Colonic mucosa (tissue), 4 donors: ENCODE measurements around the gene ZNF451. TPM values are rescaled to one million over a fixed set of nuclear protein-coding genes. Genes with fewer than 3 reads are reported as not detected.

Source experiments
- DNase-seq: peaks from one replicate; pipeline ENCODE4 v3.0.0-alpha.2; 2020
- H3K27ac ChIP-seq: fragments of 200-600 bp; one replicate; pipeline ENCODE4 v1.8.0; 2021
- H3K27me3 ChIP-seq: fragments of 200-600 bp; one replicate; pipeline ENCODE4 v1.8.0; 2021
- H3K36me3 ChIP-seq: fragments of 200-600 bp; one replicate; pipeline ENCODE4 v1.8.0; 2021
- H3K4me1 ChIP-seq: fragments of 200-600 bp; one replicate; pipeline ENCODE4 v1.8.0; 2021; ENCODE audit warnings: mild to moderate bottlenecking
- H3K4me3 ChIP-seq: fragments of 200-600 bp; one replicate; pipeline ENCODE4 v1.8.0; 2021
- H3K9ac ChIP-seq, 2 donors: one replicate each; pipeline ENCODE4 v1.7.0; 2013; ENCODE audit warnings: control low read depth in 2 of 2, low read depth in 2 of 2, low read length in 2 of 2
- H3K9me3 ChIP-seq: fragments of 200-600 bp; one replicate; pipeline ENCODE4 v1.8.0; 2021
- intact Hi-C: fragments of 100-400 bp; cut with DNase I; formaldehyde crosslinking; loops from one replicate; pipeline ENCODE4 v1.14.1; 2022
- total RNA-seq, 2 donors: library from RNA; stranded (reverse); fragmentation: NEBNext Ultra II Directional in 1 of 2; extraction: Animal tissue kit (Norgen Biotek cat#: 25700) in 1 of 2; gene quantifications; one replicate each; pipeline ENCODE4 v1.2.1, GENCODE V29; 2021
- TF ChIP-seq, protein P1 (sequence below): fragments of 200-600 bp; IDR thresholded peaks from one replicate; pipeline ENCODE4 v1.8.0; 2022; ENCODE audit warnings: antibody characterized with exemption, mild to moderate bottlenecking
- donor health status: healthy.
- donor health status: DM: no; HTN: no; CAD: no.
- donor health status: DM: no; HTN: no; CAD: no.

The ZNF451 gene
- total RNA-seq, 2 donors from 2014 or later: 35.1 to 35.9 TPM

DNA sequence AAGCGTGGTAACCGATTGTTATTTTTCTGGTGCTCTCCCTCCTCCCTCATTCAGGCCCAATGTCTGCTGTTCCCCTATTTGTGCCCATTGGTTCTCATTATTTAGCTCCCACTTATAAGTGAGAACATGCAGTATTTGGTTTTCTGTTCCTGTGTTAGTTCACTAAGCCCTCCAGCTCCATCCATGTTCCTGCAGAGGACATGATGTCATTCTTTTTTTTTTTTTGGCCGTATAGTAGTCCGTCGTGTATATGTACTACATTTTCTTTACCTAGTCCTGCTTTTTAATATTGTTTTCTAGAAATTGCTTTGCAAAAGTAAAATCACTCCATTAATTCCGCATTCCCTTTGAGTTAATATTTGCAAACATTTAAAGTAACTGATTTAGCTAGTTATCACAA is 23.1 kb downstream of the ZNF451 start:
- Histone ChIP-seq H3K9me3 (no peaks in the 10 kb centered on the region), H3K9ac (no peak overlapping the region), H3K4me1 (no peaks in the 10 kb centered on the region), H3K4me3 (no peak overlapping the region), H3K36me3 (no peaks in the 10 kb centered on the region), H3K27ac (no peak overlapping the region), H3K27me3 (no peaks in the 10 kb centered on the region)
- TF ChIP-seq, protein P1, sequence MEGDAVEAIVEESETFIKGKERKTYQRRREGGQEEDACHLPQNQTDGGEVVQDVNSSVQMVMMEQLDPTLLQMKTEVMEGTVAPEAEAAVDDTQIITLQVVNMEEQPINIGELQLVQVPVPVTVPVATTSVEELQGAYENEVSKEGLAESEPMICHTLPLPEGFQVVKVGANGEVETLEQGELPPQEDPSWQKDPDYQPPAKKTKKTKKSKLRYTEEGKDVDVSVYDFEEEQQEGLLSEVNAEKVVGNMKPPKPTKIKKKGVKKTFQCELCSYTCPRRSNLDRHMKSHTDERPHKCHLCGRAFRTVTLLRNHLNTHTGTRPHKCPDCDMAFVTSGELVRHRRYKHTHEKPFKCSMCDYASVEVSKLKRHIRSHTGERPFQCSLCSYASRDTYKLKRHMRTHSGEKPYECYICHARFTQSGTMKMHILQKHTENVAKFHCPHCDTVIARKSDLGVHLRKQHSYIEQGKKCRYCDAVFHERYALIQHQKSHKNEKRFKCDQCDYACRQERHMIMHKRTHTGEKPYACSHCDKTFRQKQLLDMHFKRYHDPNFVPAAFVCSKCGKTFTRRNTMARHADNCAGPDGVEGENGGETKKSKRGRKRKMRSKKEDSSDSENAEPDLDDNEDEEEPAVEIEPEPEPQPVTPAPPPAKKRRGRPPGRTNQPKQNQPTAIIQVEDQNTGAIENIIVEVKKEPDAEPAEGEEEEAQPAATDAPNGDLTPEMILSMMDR: no peak
- intact Hi-C loops: no loop called here
- no peak for DNase-seq

- H3K4me3 ChIP-seq: no peak overlapping the region
- H3K4me1 ChIP-seq: no peaks in the 10 kb centered on the region
- H3K9me3 ChIP-seq: no peaks in the 10 kb centered on the region
- intact Hi-C loops: no loop called here
- DNase-seq: no peak
- no peak overlapping the region for H3K9ac ChIP-seq
- H3K27ac ChIP-seq: no peak overlapping the region
- H3K27me3 ChIP-seq: no peaks in the 10 kb centered on the region
- TF ChIP-seq, protein P1: no peak
- H3K36me3 ChIP-seq: no peaks in the 10 kb centered on the region
Observed at GRCh38 chr6:57116776-57117175, 26.8 kb downstream of the ZNF451 start.

DNA sequence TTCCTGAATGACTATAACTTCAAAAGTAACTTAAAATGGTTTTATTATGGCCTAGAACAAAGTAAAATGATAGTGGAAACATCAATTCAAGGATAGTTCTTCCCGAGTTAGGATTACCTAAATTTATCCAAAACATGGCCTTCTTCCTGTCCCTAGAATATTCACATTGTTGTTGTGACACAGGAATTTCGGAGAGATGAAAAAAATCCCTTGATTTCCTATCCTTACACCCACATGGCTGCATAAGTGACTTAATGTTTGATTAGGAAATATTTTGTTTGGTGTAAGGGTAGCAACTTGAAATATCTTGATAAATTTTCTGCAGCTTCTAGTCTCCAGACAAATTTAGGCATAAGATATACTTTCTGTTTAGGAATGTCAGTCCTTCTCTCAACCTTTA is 27.8 kb downstream of the ZNF451 start:
- Histone ChIP-seq H3K4me1 (no peaks in the 10 kb centered on the region), H3K9me3 (no peaks in the 10 kb centered on the region), H3K27me3 (no peaks in the 10 kb centered on the region), H3K36me3 (no peaks in the 10 kb centered on the region), H3K4me3 (no peak overlapping the region), H3K9ac (no peak overlapping the region), H3K27ac (no peak overlapping the region)
- DNase-seq: no peak
- intact Hi-C loops: no loop called here
- TF ChIP-seq, protein P1: no peak

DNA sequence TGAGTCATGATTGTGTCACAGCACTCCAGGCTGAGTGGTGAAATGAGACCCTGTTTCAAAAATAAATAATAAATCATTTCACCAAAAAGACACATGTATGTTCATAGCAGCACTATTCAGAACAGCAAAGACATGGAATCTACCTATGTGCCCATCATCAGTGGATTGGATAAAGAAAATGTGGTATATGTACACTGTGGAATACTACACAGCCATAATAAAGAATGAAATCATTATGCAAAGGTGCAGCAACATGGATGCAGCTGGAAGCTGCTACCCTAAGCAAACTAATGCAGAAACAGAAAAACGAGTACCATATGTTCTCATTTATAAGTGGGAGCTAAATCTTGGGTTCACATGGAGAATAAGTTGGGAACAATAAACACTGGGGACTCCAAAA is 33.1 kb downstream of the ZNF451 start:
- H3K36me3 ChIP-seq: no peaks in the 10 kb centered on the region
- H3K4me3 ChIP-seq: no peak overlapping the region
- no peak for DNase-seq
- TF ChIP-seq, protein P1: no peak
- H3K9ac ChIP-seq: no peak overlapping the region
- intact Hi-C loops: no loop called here
- H3K4me1 ChIP-seq: no peaks in the 10 kb centered on the region
- no peak overlapping the region for H3K27ac ChIP-seq
- no peaks in the 10 kb centered on the region for H3K9me3 ChIP-seq
- no peaks in the 10 kb centered on the region for H3K27me3 ChIP-seq

- TF ChIP-seq, protein P1: no peak
- Histone ChIP-seq H3K9ac (no peak overlapping the region), H3K27me3 (no peaks in the 10 kb centered on the region), H3K9me3 (no peaks in the 10 kb centered on the region), H3K4me1 (no peaks in the 10 kb centered on the region), H3K36me3 (no peaks in the 10 kb centered on the region), H3K27ac (no peak overlapping the region), H3K4me3 (no peak overlapping the region)
- no peak for DNase-seq
- intact Hi-C loops: no loop called here
Observed at GRCh38 chr6:57127763-57128162, 37.8 kb downstream of the ZNF451 start.
